Brain pericyte (primary cell): Measurements from ENCODE around the gene RTN4RL2.

Experiments used
- DNase-seq: peaks from one replicate; pipeline ENCODE4 v3.0.0-alpha.2; 2012; ENCODE audit warnings: low read depth, low spot score

Gene RTN4RL2

GRCh38 chr11:57499983-57500461 lies 39.7 kb downstream of the RTN4RL2 start:
- DNase-seq: no peak

DNA sequence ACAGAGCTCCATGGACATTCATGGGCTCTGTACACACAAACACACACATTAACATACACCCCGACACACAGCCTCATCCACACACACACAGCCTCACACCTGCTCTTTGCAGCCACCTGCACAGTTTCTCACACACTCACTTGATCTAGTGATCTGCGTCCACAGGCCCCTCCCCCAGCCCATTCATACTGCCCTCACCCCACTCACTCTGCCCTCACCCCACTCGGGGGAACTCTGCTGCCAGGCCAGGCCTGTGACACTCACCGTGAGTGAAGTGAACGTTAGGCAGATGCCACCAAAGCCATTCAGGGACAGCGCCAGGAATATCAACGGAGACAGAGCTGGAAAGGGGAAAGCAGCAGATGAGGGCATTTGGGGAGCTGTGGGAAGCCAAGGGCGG lies 40.2 kb downstream of the RTN4RL2 start:
- DNase-seq: no peak

DNA sequence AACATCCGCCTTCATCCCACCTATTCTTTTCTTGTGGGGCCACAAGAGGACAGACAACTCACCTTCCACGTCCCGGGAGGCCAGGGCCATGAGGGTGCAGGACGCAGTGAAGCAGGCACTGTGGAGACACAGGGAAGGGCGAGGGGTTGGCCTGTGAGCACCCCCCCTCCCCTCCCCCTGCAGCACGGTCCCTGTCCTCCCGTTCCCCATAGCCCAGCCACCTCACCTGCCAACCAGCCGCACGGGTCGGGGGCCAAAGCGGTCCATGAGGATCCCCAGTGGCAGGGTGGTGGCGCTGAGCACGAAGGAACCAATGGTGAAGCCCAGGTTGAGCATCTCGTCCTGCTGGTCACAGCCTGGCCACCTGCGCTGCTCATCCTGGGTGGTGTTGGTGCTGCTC lies 40.6 kb downstream of the RTN4RL2 start:
- DNase-seq: no peak

- DNase-seq: no peak
These were observed 41.6 kb downstream of the RTN4RL2 start for GRCh38 chr11:57501953-57502352.

- DNase-seq: no peak
These were observed 42.0 kb downstream of the RTN4RL2 start for GRCh38 chr11:57502376-57502775.

DNA sequence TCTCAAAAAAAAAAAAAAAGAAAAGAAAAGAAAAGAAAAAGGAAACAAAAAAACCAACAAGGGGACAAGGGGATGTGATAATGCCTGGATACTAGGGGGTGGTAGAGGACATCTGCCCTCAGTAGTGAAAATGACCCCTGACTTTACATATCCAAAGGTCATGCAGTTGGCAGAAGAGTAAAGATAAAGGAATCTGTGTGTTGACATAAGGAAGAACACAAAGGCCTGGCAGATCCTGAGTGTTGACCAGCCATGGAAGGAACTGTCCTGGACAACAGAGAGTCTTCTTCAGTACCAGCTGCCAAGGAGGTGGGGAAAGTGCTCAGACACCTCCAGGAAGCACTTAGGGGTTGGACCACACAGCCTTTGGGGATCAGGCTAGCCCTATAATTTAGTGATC lies 42.5 kb downstream of the RTN4RL2 start:
- no peak for DNase-seq

DNA sequence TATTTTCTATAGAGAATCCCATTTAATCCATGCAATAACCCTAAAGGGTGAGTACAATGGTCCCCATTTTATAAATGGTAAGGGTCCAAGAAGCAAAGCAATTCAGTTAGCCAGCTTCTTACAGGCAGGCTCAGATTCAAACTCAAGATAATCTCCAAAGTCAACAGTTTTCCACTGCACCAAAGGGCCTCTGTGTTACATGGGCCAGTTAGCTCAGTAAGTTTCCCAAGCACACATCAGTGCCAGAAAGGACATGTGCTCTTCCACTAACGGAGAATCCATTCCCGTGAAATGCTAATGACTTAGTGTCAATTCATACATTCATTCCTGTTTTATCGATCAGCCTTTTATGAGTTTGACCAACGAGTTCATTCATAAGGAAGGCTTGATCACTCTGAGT lies 44.2 kb downstream of the RTN4RL2 start:
- DNase-seq: no peak

GRCh38 chr11:57506522-57506921 lies 46.2 kb downstream of the RTN4RL2 start:
- DNase-seq: no peak

GRCh38 chr11:57508341-57509170 lies 48.2 kb downstream of the RTN4RL2 start:
- DNase-seq: no peak

- DNase-seq: no peak
These were observed 51.6 kb downstream of the RTN4RL2 start for GRCh38 chr11:57511741-57512430.

DNA sequence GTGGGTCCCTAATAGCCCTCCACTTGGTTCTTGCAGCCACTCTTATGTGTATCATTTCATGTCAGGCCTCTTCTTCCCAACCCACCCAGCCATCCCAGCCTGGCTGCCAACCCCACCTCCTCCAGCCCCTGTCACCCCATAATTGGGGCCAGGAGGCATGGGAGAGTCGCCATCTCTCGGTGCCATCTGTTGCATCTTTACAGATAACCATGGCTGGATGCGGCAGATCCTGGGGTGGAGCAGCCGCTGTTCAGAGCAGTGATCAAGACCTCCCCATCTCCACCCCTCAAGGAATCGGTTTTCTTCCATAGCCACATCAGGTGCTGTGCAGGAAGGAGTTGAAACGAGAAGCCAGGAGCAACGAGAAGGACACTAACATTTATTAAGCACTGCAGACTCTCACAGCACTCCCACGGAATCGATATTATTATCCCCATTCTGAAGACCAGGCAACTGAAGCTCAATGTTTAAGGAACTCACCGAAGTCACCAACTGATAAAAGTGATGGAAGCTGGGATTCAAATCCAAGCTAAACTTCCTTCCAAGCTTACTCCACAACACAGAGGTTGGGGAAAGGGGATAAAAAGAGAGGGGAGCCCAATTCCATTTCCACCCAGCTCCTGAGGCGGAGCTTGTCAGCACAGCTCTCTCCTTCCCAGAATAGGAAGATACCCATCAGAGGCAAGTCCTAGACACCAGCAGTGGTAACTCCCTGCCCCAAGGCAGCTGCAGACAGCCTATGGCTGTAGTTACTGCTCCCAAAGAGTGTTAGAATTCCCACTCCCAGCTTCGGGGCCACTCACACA lies 52.5 kb downstream of the RTN4RL2 start:
- no peak for DNase-seq

DNA sequence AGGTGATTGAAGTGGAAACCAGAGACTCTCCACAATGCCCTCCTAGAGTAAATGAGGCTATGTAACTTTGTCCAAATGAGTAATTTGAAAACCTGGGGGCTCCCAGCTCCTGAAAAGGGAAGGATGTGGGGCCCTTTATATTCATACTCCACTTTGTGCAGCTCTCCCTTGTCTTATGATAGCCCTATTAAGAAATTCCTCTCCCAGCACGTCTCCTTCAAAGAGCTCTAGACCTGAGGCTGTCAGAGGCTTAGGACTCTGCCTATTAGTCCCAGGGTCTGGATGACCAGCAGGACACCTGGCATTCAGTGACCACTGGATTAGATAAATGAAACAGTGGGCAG lies 53.1 kb downstream of the RTN4RL2 start:
- no peak for DNase-seq

DNA sequence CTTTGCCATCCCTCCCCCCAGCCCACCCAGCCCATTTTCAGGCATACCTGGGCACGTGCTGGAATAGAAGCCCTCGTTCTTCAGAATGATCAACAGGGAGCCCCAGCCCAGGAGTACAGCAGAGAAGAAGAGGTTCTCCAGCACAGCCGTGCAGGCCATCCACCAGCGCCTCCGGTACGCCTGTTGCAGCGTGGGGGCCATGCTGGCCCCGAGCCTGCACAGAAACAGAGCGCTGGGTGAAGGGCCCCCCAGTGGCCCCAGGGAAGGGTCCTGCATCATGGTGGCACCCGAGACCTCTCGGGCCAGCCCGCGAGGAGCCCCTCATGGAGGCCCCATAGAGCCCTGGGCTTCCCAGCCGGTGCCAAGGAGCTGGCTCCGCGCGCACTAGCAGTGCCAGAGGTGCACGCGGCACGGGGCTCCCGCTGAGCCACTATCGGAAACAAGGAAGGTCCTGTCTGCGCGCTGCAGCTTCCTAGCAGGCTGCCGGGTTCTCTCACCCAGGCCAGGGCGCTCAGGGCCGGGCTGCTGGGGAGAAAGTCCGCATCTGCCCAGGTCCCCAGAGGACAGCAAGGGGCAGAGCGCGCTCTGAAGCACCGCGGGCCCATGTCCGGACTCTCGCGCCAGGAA lies 53.7 kb downstream of the RTN4RL2 start:
- no peak for DNase-seq

DNA sequence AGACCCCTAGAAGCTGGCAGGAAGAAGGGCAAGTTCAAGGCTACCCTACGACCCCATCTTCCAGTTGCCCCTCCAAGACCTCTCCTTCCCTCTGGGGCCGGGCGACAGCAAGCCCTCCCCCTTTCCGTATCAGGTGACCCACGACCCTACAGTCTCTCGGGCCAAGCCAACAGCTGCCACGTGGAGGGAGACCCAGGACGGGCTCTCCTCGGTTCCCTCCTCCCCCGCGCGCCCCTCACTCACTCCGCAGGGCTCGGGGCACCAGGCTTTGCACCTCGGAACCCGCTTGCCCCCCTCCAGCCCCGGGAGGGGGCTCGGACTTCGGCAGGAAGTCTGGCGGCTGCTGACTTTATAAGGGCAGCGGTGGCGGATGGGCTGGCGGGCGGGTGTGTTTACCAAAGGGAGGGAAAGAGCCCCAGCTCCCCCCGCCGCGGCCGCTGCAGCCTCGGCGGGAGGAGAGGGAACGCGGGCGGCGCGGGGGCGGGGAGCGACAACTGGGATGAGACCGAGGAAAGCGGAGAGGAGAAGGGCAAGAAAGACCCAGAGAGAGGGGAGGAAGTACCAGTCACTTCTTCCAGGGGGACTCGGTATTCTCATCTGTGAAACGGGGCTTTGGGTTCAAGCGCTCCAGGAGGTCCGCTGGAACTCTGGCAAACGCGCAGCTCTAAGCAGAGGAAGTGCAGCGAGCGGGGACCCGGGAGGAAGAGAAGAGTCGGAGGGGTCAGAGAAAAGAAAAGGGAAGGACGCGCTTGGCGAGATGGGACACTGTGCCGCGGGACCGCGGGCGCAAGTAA lies 54.4 kb downstream of the RTN4RL2 start:
- no peak for DNase-seq

- no peak for DNase-seq
These were observed 55.2 kb downstream of the RTN4RL2 start, which contains the start of gene SLC43A1 for GRCh38 chr11:57515332-57516060. Gene SLC43A1, minus strand, starts transcription at chr11:57515702. Its CDS starts 1,591 bp downstream, at chr11:57514111.

DNA sequence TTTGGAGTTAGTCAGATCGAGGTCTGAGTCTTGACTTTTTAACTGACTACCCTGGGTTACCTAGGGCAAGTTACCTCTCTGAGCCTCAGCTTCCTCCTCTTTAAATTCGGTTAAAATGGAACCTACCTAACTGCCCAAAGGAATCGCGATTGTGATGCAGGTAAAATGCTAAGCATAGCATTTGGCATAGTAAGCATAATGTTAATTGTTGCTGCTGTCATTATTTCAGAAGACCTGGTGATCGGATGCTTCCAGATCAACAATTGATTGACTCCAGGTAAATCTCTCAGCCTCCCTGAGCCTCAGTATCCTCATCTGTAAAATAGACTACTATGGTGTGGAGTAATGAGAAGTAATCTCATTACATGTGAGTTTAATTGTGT lies 55.7 kb downstream of the RTN4RL2 start:
- DNase-seq: no peak

- DNase-seq: no peak
These were observed 60.8 kb downstream of the RTN4RL2 start for GRCh38 chr11:57521116-57521515.

DNA sequence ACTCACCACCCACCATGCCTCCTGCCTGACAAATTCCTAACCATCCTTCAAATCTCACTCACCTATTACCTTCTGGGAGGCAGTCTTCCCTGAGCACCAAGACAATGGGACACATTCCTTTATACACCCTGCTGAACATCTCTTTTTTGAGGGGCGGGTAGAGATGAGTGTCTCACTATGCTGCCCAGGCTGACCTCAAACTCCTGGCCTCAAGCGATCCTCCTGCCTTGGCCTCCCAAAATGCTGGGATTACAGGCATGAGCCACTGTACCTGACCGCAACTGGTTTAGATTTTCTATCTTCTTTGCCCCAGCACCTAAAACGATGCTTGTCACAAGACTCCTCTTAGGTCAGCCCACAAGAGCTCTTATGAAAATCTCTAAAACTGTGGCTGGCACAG lies 63.1 kb downstream of the RTN4RL2 start:
- no peak for DNase-seq
